DMS53 (cell line): Measurements from ENCODE around the gene LHX6.

Source experiments
- DNase-seq: peaks from one replicate; lab custom pipeline; 2025; lab: John Stamatoyannopoulos, UW

LHX6 gene

DNA sequence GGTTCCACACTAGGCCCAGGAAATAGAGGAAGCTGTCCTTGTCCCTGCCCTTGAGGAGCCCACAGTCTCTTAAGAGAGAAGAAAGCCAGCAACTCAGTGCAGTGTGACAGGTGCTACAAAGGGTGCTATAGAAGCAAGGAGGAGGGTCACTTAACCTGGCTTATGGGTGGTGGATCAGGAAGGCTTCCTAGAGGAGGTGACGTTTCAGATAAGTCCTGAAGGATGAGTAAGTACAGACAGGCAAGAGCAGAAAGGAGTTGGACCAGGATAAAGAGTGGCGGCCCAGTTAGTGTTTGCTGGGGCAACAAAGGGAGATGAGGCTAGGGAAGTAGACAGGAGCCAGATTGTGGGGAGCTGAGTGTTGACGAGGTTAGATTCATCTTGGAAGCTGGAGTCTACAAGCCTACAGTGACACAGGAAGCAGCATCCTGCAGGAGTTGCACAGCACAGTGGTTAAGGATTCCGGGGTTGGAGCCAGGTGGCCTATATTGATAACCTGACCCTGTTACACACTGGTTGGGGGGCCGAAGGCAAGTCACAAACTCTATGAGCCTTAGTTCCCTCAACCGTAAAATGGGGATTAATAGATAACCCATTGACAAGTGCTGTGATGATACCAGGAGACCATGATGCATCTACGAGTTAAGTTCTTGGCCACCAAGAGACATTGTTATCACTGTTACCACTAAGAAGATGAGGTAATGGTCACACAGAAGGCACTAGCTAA is 5.4 kb upstream of the LHX6 start:
- no peak for DNase-seq

- no peak for DNase-seq
These were observed 4.1 kb upstream of the LHX6 start for GRCh38 chr9:122232796-122233306.

DNA sequence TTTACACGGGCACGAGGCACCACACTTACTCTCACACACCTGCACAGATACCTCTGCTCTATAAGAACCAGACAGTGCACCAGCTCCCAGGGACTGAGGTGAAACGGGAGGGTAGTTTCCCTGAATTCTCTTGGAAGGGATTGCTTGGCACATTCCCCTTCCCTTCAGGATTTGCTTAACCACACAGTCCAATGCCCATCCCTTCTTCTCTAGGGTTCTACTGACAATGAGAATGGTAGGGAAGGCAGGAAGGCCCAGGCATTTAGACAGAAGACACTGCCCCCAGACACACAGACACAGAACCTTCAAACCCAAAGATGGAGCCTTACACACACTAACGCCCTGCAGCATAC is 704 bp upstream of the LHX6 start:
- peak; percentile 44 for DNase-seq

- DNase-seq, result peak; percentile 44
These were observed 578 bp downstream of the LHX6 start for GRCh38 chr9:122228191-122228567.

GRCh38 chr9:122227575-122227900 is 1.2 kb downstream of the LHX6 start:
- no peak for DNase-seq

- DNase-seq, result peak; percentile 58
These were observed 1.8 kb downstream of the LHX6 start for GRCh38 chr9:122226758-122227574.

GRCh38 chr9:122226142-122226757 is 2.5 kb downstream of the LHX6 start:
- DNase-seq, result peak; percentile 60

GRCh38 chr9:122225312-122226141 is 3.2 kb downstream of the LHX6 start:
- DNase-seq, result no peak

DNA sequence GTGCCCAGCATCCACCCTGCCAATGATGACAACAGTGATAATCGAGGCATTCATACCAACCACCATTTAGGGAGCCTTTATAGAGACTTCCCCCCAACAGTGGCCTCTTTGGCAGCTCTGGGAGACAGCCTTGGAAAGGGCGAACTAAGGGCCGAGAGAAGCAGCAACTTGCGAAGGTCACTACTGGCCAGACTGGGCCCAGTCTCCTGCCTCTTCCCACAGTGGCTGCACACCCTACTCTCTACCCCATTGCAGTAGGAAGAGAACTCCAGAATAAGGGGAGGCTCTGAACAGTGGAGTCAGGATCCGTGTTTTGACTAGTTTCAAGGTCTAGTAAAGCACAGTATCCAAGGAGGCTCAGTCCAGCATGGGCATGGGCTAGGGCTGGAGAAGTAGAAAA is 5.3 kb downstream of the LHX6 start:
- DNase-seq, result no peak

DNA sequence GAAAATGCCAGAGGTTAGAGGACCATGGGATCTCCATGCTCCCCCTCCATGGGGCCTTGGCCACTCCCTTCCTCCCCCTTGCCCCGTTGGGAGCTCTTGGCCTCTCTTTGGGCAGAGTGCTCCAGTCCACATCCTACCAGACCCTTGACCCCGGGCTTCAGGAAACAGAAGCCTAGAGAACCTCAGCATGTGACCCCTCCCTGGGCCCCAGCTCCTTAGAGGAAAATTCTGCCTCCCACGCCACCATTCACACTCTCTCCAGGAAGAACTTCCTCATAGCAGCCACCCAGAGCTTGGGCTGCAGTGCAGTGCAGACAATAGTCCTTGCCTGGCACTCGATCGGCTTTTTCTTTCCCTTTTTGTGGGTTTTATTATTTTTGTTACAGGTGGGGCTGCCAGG is 6.0 kb downstream of the LHX6 start:
- DNase-seq, result no peak

DNA sequence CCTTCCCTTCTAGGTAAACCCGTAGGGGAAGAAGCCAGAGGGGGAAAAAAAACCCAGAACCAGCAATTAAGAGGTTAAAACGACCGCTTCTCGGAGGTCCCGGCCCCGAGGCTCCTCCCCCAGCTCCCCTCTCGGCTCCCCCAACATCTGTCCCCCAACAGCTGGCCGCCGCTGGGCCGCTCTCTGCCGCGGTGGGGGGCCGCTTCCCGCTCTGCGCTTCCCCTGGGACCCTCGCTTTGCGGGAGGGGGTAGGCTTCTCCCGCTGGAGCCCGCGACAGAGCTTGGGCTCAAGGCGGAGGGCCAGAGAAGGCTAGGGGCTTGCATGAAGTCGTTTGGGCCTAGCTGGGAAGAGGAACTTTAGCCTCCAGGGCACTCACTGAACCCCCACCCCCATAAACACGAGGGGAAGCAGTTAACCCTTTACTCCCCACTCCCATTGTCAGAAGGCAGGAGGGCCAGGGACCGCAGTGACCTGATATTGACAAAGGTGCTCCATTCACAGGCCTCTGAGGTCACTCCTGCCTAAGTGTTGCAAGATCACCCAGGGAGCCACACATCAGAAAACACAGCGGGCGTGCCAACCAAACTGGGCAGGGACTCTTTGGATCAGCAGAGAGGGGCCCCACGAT is 7.5 kb downstream of the LHX6 start:
- DNase-seq, result peak; percentile 25

DNA sequence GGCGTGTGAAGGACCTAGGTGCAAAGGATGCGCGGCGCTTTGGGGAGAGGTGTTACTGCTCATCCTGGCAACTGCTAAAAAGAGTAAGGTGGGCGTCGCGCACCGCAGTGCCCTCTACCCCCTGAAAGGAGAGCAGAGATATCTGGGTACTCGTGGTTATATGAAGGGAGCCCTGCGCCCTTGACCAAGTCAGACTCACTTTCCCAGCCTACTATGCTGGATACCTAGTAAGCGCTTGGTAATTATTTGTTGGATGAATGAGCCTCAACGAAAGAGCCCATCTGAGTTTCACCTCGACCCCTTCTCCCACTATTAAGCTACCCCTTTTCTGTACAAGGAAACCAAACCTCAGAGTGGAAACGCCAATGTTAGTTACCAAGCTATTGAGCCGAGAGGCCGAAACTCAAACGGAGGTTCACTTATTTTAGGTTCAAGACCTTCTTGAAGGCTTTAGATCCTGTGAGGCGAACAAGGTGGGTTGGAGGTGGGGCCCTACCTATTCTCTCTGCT is 8.0 kb downstream of the LHX6 start:
- no peak for DNase-seq

DNA sequence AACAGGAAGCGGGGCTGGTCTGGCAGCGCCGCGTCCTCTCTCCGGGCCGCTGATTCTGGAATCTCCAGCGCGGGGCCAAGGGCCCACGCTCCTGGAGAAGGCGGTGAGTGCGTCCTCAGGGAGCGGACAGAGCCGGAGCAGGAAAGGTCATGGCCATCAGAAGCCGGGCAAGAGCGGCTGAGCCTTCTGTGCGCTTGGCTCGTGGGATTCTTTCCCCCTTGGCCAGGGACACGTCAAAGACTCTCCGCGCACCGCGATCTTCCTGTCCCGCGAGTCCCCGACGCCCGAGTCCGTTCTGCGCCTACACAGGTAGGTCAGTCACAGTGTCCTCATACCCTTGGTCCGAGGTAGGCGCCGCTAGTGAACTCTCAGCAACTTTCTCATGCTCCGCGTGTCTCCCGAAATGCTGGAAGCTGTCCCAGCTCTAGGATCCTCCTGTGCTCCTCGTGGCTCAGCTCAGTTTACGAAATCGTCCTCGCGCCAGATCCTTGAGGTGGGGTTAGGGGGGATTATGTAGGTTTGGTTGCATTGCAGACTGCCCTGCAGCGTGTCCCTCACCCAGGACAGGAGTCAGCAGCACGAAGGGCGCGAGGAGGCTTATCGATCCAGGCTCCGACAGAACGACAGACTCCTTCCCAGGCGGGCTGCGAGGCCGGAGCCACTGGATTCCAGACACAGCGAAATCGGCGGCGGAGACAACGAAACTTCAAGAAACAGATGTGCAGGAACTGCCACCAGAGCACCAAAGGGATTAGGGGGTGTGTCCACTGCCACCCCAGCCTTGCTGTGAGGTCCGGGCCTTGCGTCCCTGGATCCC is 8.7 kb downstream of the LHX6 start:
- peak; percentile 50 for DNase-seq

DNA sequence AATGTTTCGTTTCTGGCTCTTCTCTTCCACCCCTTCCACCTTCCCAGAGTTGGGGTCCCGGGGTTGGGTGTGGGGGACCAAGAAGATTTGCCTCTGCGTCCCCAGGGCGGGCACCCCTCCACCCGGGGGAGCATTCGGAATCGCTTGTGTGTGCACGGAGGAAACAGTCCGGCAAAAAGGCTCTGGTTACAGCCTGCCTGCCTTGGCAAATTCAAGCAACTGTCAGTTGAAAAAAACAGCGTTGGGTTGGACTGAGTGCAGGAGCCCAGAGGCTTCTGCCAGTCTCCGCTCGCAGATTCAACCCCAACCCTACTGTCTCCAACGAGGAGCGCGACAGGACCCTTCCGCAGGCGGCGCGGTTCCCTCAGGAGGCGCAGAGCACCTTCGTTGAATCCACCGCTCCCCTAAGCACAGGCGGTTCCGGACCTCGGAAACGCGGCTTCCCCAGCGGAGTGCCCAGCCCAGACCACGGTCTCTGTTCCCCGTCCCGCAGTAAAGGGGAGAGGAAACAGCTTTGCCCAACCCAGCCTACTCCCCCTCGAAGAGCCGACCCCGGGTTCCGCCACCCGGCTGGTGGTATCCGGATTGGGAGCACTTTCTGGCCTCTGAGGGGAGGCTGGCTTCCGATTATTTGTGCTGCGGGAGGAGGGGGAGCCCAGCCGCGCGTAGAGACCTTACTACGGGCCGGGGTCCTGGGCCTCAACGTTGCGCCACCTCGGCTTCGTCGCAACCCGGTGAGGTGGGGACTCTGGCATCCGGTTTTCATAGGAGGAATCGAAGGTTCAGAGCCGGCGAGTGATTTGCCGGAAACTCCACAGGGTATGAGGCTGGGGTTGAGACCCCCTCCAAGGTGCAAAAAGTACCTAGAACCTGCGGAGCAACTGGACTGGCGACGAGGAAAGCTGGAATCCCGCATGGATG is 9.6 kb downstream of the LHX6 start:
- DNase-seq, result peak; percentile 41

- DNase-seq, result peak; percentile 71
These were observed 10.5 kb downstream of the LHX6 start for GRCh38 chr9:122218071-122218934.

DNA sequence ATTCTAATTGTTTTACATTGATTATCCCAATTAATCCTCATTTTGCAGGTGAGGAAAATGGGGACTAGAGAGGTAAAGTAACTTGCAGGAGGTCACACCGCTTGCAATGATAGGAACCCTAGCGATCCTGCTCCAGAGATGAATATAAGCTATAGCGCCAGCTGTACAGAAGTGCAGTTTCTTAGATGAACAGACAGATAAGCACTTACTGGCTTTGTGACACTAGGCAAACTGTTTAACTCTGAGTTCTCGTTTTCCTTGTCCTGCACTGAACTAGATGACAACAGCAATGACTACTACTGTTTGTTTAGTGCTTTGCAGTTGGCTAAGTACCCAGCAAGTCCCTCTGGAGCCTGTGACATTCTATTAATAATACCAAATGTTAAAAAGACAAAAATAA is 11.1 kb downstream of the LHX6 start:
- DNase-seq, result peak; percentile 63

DNA sequence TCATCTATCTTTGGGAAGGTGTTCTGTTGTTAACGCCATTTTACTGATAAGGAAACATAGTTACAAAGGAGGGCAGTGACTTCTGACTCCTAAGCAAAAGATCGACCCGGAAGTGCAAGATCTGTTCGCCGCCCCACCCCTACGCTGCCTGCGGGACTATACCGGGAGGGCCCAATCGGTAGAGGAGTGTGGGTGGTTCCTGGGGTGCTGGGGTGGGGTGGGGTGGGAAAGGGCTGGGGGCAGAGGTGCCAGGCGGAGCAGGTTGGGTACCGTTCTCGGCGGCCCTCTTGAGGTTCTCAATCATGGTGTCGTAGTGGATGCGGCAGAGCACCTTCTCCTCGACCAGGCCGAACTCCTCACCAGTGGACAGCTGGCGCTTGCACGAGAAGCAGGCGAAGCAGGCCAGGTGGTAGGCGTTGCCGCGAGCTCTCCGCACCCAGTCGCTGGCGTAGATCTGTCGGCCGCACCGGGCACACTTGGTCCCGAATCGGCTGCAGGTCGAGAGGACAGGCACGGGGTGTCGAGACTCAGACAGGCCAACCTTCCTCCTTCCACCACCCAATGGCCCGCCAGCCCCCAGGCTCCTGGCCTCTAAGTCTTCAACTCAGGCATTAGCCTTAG is 11.8 kb downstream of the LHX6 start:
- DNase-seq, result no peak
